AG04450 (cell line): ENCODE data around the gene TPD52L3. TPM values are rescaled to one million over a fixed set of nuclear protein-coding genes. Genes with fewer than 3 reads are reported as not detected.

Source experiments
- CTCF ChIA-PET: fragments of 300-600, 350-600 bp; formaldehyde crosslinking; extraction: SDS; loops from one replicate; lab custom pipeline; 2022; ENCODE audit warnings: antibody characterized with exemption, inconsistent platforms; lab: Charles Lee
- POLR2A ChIA-PET: fragments of 350-600 bp; formaldehyde crosslinking; extraction: SDS; loops from one replicate; lab custom pipeline; 2021; ENCODE audit warnings: antibody characterized with exemption, inconsistent platforms; lab: Yijun Ruan, JAX
- DNase-seq: peaks from one replicate; pipeline ENCODE4 v3.0.0-alpha.2; 2011; ENCODE audit warnings: low read depth, low spot score
- H3K27ac ChIP-seq: one replicate; pipeline ENCODE4 v1.5.1; 2012; ENCODE audit warnings: low read depth, low read length, control low read depth
- H3K27me3 ChIP-seq: one replicate; pipeline ENCODE4 v1.6.0; 2012; ENCODE audit warnings: low read length; ENCODE audit not compliant: control insufficient read depth, insufficient read depth
- H3K4me3 ChIP-seq: 2 replicates; pipeline ENCODE4 v1.5.1; 2011; ENCODE audit warnings: mild to moderate bottlenecking, low read depth, low read length, control low read depth
- H3K9me3 ChIP-seq: 2 replicates; pipeline ENCODE4 v1.5.1; 2012; ENCODE audit warnings: low read length; ENCODE audit not compliant: control insufficient read depth, insufficient read depth
- polyA plus RNA-seq: library from polyadenylated mRNA; depleted of rRNA; stranded (reverse); fragments of >200 nt; gene quantifications from 2 replicates; pipeline ENCODE4 v1.2.3, GENCODE V29; 2011
- TF ChIP-seq, protein P1 (sequence below): IDR thresholded peaks from 2 replicates; pipeline ENCODE4 v1.5.1; 2011; ENCODE audit warnings: low read depth, low read length, control low read depth, inconsistent platforms

TPD52L3 gene
- polyA plus RNA-seq, 1 experiment: not detected

DNA sequence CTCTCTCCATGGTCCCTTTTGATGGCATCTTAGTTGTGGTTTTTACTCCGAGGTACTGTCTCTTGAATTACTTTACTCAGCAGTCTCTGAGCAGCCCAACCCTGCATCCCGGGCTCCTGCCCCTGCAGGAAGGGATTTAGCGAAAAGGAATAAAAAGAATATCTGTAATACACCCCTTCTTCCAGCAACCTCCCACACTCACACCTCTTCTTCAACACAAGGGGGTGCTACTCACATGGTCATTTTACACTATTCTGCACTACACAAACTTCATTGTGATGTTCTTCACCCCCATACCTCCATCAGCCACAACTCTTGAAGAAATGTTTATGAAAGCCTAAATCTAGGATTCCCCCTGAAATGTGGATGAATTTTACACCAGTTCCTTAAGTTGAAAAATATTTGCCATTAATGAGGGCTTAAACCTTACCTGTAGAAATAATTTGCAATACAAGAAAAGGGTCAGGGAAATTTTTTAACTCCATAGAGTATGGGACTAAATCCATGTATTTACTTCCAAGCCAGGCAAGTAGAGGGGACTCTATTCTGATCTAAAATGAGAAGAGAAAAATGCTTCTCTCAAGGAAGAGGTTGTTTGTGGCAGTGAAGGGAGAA lies 26.0 kb downstream of the TPD52L3 start:
- no peaks in the 10 kb centered on the region for H3K9me3 ChIP-seq
- no peak overlapping the region for H3K27ac ChIP-seq
- TF ChIP-seq, protein P1, sequence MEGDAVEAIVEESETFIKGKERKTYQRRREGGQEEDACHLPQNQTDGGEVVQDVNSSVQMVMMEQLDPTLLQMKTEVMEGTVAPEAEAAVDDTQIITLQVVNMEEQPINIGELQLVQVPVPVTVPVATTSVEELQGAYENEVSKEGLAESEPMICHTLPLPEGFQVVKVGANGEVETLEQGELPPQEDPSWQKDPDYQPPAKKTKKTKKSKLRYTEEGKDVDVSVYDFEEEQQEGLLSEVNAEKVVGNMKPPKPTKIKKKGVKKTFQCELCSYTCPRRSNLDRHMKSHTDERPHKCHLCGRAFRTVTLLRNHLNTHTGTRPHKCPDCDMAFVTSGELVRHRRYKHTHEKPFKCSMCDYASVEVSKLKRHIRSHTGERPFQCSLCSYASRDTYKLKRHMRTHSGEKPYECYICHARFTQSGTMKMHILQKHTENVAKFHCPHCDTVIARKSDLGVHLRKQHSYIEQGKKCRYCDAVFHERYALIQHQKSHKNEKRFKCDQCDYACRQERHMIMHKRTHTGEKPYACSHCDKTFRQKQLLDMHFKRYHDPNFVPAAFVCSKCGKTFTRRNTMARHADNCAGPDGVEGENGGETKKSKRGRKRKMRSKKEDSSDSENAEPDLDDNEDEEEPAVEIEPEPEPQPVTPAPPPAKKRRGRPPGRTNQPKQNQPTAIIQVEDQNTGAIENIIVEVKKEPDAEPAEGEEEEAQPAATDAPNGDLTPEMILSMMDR: peak; percentile 79
- peak; percentile 48 for DNase-seq
- H3K27me3 ChIP-seq: no peaks in the 10 kb centered on the region
- ChIA-PET POLR2A (interaction anchor here (0.7 to 1.1 kb wide), 2 partner anchors 212 to 214 kb away, joined by 3 to 10 read pairs; no protein-coding TSS in a partner anchor), CTCF (interaction anchor here (0.6 to 9.9 kb wide), 25 partner anchors 9 to 397 kb away, joined by 3 to 141 read pairs (median 4); partner anchors contain the start of gene UHRF2)
- no peak overlapping the region for H3K4me3 ChIP-seq

DNA sequence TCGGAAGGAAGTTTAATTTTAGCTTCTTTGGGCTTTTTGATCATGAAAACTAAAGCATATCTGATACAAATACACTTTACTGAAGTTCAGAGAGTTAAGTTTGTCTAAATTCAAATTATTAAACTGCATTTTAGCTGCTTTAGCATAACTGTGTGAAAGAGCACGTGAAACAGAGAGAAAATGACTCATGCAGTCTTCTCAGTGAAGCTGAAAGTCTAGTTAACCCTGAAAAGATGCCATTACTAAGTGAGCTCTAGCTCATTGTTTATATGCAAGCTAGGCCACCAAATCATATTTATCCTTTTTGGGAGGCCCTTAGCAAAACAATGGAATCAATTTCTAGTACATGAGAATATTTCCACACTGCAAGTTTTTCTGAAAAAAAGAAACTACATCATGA lies 27.6 kb downstream of the TPD52L3 start:
- TF ChIP-seq, protein P1: no peak
- ChIA-PET CTCF (interaction anchor here (0.6 to 9.9 kb wide), 16 partner anchors 10 to 394 kb away, joined by 3 to 141 read pairs (median 4); no protein-coding TSS in a partner anchor), POLR2A (interaction anchor here (0.6 to 1.1 kb wide), 4 partner anchors 28 to 316 kb away, joined by 3 to 5 read pairs (median 4); no protein-coding TSS in a partner anchor)
- Histone ChIP-seq H3K27ac (peak overlapping the region; percentile 75), H3K4me3 (no peak overlapping the region), H3K9me3 (no peaks in the 10 kb centered on the region), H3K27me3 (no peaks in the 10 kb centered on the region)
- DNase-seq: peak; percentile 21

DNA sequence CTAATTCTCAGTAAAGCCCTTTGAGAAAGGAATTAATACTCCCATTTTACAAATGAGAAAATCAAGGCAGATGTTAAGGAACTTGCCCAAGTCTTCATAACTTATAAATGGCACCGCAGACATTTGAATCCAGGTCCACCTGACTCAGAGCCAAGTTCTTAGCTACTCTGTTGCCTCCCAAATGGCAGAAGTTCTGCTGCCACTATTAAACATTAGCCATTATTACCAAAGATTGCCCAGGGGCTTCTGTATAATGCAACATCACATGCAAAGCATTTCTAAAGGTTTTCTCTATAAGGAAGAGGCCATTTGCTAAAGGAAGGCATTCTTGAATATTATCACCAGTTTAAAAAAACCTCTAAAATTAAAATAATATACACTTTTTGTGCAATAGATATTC lies 28.3 kb downstream of the TPD52L3 start:
- DNase-seq: no peak

DNA sequence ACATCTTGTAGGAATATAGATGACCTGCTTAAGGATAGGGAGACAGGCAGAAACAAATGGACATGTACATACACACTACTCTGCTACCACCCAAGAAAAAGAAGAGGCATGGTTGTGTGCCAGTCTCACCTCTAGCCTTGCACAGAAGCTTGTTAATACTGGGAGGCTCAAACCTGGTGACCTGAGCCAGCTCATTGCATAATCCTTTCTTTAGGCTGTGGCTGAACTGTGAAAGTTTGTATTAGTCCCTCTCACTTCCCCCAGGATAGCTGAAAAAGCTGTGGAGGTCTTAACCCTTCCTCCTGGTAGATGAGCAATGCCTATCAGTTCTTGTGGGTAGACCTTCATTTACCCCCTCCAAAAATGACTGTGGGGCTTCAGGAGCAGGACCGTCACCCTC lies 28.7 kb downstream of the TPD52L3 start:
- TF ChIP-seq, protein P1: no peak
- Histone ChIP-seq H3K4me3 (no peak overlapping the region), H3K27ac (no peak overlapping the region), H3K27me3 (no peaks in the 10 kb centered on the region), H3K9me3 (no peaks in the 10 kb centered on the region)
- POLR2A ChIA-PET: no interaction called here
- no peak for DNase-seq
- CTCF ChIA-PET: interaction anchor here (1.3 to 9.9 kb wide), 6 partner anchors 9 to 310 kb away, joined by 3 to 141 read pairs (median 13); no protein-coding TSS in a partner anchor

More for the DNA sequence above, 28.3 kb downstream of the TPD52L3 start:
- TF ChIP-seq, protein P1: no peak
- CTCF ChIA-PET: interaction anchor here (0.6 to 9.9 kb wide), 7 partner anchors 10 to 394 kb away, joined by 3 to 141 read pairs (median 10); no protein-coding TSS in a partner anchor
- H3K27ac ChIP-seq: no peak overlapping the region
- no peak overlapping the region for H3K4me3 ChIP-seq
- H3K9me3 ChIP-seq: no peaks in the 10 kb centered on the region
- POLR2A ChIA-PET: no interaction called here
- no peaks in the 10 kb centered on the region for H3K27me3 ChIP-seq
